Liver (tissue), 9 donors: ENCODE measurements around the gene IRAK1. TPM values are rescaled to one million over a fixed set of nuclear protein-coding genes. Genes with fewer than 3 reads are reported as not detected.

ENCODE experiments used
- DNase-seq: peaks from one replicate; pipeline ENCODE4 v3.0.0-alpha.2; 2017; ENCODE audit warnings: low spot score
- H3K27ac ChIP-seq, 2 donors: one replicate each; pipeline ENCODE4 v1.7.0; 2013; ENCODE audit warnings: inconsistent platforms in 2 of 2, low read length in 2 of 2, control low read depth in 1 of 2, low read depth in 1 of 2, mild to moderate bottlenecking in 1 of 2
- H3K27me3 ChIP-seq, 4 donors: one replicate each; pipeline versions ENCODE4 v1.6.1 to v1.7.0; 2013; ENCODE audit warnings: low read length in 3 of 4, inconsistent platforms in 1 of 4, mild to moderate bottlenecking in 1 of 4, moderate library complexity in 1 of 4; ENCODE audit not compliant: control insufficient read depth in 4 of 4, insufficient read depth in 4 of 4
- H3K36me3 ChIP-seq, 4 donors: one replicate each; pipeline versions ENCODE4 v1.6.1 to v1.7.0; 2013; ENCODE audit warnings: low read length in 3 of 4, mild to moderate bottlenecking in 3 of 4, low read depth in 1 of 4, moderate library complexity in 1 of 4; ENCODE audit not compliant: control insufficient read depth in 4 of 4, insufficient read depth in 3 of 4
- H3K4me1 ChIP-seq, 4 donors: one replicate each; pipeline versions ENCODE4 v1.6.1 to v1.7.0; 2013; ENCODE audit warnings: low read length in 3 of 4, mild to moderate bottlenecking in 3 of 4, moderate library complexity in 1 of 4; ENCODE audit not compliant: control insufficient read depth in 4 of 4, insufficient read depth in 4 of 4
- H3K4me3 ChIP-seq, 3 donors: one replicate each; pipeline versions ENCODE4 v1.6.1 to v1.7.0; 2013; ENCODE audit warnings: low read length in 3 of 3, control low read depth in 1 of 3, low read depth in 1 of 3, mild to moderate bottlenecking in 1 of 3
- H3K9ac ChIP-seq, 2 donors: one replicate each; pipeline ENCODE4 v1.7.0; 2013; ENCODE audit warnings: low read length in 2 of 2, mild to moderate bottlenecking in 2 of 2, moderate library complexity in 2 of 2, control low read depth in 1 of 2, low read depth in 1 of 2
- H3K9me3 ChIP-seq, 4 donors: one replicate each; pipeline versions ENCODE4 v1.6.1 to v1.7.0; 2013; ENCODE audit warnings: low read length in 3 of 4; ENCODE audit not compliant: control insufficient read depth in 4 of 4
- CTCF ChIP-seq: fragments of 150-350 bp; IDR thresholded peaks from 2 replicates; pipeline ENCODE4 v1.5.1; 2017; ENCODE audit warnings: improper control_type of control experiment, low read depth, low read length; ENCODE audit not compliant: missing input control
- FOXA1 ChIP-seq: IDR thresholded peaks from 2 replicates; pipeline ENCODE4 v1.6.1; 2016; ENCODE audit warnings: antibody characterized with exemption
- FOXA2 ChIP-seq: IDR thresholded peaks from 2 replicates; pipeline ENCODE4 v1.6.1; 2016; ENCODE audit warnings: antibody characterized with exemption
- HNF4A ChIP-seq, 2 donors: conservative IDR thresholded peaks; 2 replicates each; pipeline ENCODE4 v1.6.1; 2016; ENCODE audit warnings: antibody characterized with exemption in 2 of 2, mild to moderate bottlenecking in 2 of 2
- RAD21 ChIP-seq, 2 donors: IDR thresholded peaks; 2 replicates each; pipeline ENCODE4 v1.6.1; 2016; ENCODE audit warnings: antibody characterized with exemption in 2 of 2, mild to moderate bottlenecking in 2 of 2
- SP1 ChIP-seq: IDR thresholded peaks from 2 replicates; pipeline ENCODE4 v1.6.1; 2018; ENCODE audit warnings: antibody characterized with exemption, mild to moderate bottlenecking
- TAF1 ChIP-seq: conservative IDR thresholded peaks from 2 replicates; pipeline ENCODE4 v1.6.1; 2016; ENCODE audit warnings: antibody characterized with exemption, mild to moderate bottlenecking
- YY1 ChIP-seq: IDR thresholded peaks from 2 replicates; pipeline ENCODE4 v1.6.1; 2016; ENCODE audit warnings: antibody characterized with exemption, mild to moderate bottlenecking
- WGBS: extraction: QIAGEN DNeasy Blood & Tissue Kit; methylation state at CpG from one replicate; pipeline ENCODE4 v1.1.7; 2013; 5-methylcytosine and 5-hydroxymethylcytosine counted together
- polyA plus RNA-seq, 2 donors: library from polyadenylated mRNA; stranded (reverse) in 1 of 2; unstranded in 1 of 2; fragments of 200-250 nt in 1 of 2; fragments of >200 nt in 1 of 2; fragmentation: Nextera tagmentation in 1 of 2; extraction: Ambion mirVana in 1 of 2; gene quantifications; one replicate each; pipeline versions ENCODE4 v1.2.1 to v1.2.3, GENCODE V29; 2013 to 2015
- total RNA-seq, 2 donors: library from RNA; depleted of rRNA; stranded (reverse); fragments of >200 nt; gene quantifications; one replicate each; pipeline ENCODE4 v1.2.3, GENCODE V29; 2014
- TF ChIP-seq, protein P1 (sequence below): IDR thresholded peaks from 2 replicates; pipeline ENCODE4 v1.6.1; 2016; ENCODE audit warnings: antibody characterized with exemption
- TF ChIP-seq, protein P2 (sequence below): IDR thresholded peaks from 2 replicates; pipeline ENCODE4 v1.6.1; 2016; ENCODE audit warnings: antibody characterized with exemption, mild to moderate bottlenecking
- TF ChIP-seq, protein P3 (sequence below): IDR thresholded peaks from 2 replicates; pipeline ENCODE4 v1.6.1; 2016; ENCODE audit warnings: antibody characterized with exemption
- donor health status: healthy.
- donor health status: healthy.
- donor health status: healthy.
- donor health status: healthy.
- donor health status: healthy.

The IRAK1 gene
- total and polyA plus RNA-seq, 4 donors: 17.6 to 55.8 (median 27.4) TPM

DNA sequence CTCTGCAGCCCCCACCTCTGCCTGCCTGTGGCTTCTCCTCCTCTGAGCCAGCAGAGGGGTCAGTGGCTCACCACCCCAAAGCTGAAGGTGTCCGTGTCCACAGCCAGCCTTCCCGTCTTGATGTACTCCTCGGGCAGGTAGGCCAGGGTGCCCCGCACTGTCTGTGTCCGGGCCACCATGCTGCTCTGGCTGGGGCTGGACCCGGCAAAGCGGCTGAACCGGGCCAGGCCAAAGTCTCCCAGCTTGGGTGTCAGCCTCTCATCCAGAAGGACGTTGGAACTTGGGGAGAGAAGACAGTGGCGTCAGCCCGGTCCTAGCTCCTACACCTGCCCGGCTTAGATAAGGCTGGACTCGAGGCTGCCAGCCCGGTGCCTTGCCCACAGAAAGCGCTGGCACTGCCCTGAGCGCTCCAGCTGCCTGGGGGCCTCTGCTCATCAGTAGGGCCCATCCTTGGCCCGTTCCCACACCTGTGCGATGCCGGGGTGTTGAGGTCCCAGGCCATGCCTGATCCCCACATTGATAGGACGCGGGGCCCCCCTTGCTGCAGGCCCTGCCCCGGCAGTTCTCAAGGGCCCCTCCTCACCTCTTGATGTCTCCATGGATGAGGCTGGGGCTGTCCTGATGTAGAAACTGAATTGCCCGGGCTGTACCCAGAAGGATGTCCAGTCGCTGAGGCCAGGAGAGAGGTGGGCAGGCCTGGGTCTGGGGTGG lies 3.2 kb downstream of the IRAK1 start:
- no peaks in the 10 kb centered on the region for H3K27me3 ChIP-seq
- no peak for DNase-seq
- no peak overlapping the region for H3K27ac ChIP-seq
- H3K9ac ChIP-seq: no peak overlapping the region
- no peak overlapping the region for H3K4me3 ChIP-seq
- 92% methylated on average over 24 of the region's 24 CpGs for WGBS
- TF ChIP-seq FOXA2 (no peak), TAF1 (no peak), FOXA1 (no peak), HNF4A (conservative IDR thresholded peaks at IDR 0.05) (no peak), YY1 (no peak), CTCF (no peak), SP1 (no peak)
- TF ChIP-seq, protein P1, sequence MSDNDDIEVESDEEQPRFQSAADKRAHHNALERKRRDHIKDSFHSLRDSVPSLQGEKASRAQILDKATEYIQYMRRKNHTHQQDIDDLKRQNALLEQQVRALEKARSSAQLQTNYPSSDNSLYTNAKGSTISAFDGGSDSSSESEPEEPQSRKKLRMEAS: no peak
- TF ChIP-seq, protein P2, sequence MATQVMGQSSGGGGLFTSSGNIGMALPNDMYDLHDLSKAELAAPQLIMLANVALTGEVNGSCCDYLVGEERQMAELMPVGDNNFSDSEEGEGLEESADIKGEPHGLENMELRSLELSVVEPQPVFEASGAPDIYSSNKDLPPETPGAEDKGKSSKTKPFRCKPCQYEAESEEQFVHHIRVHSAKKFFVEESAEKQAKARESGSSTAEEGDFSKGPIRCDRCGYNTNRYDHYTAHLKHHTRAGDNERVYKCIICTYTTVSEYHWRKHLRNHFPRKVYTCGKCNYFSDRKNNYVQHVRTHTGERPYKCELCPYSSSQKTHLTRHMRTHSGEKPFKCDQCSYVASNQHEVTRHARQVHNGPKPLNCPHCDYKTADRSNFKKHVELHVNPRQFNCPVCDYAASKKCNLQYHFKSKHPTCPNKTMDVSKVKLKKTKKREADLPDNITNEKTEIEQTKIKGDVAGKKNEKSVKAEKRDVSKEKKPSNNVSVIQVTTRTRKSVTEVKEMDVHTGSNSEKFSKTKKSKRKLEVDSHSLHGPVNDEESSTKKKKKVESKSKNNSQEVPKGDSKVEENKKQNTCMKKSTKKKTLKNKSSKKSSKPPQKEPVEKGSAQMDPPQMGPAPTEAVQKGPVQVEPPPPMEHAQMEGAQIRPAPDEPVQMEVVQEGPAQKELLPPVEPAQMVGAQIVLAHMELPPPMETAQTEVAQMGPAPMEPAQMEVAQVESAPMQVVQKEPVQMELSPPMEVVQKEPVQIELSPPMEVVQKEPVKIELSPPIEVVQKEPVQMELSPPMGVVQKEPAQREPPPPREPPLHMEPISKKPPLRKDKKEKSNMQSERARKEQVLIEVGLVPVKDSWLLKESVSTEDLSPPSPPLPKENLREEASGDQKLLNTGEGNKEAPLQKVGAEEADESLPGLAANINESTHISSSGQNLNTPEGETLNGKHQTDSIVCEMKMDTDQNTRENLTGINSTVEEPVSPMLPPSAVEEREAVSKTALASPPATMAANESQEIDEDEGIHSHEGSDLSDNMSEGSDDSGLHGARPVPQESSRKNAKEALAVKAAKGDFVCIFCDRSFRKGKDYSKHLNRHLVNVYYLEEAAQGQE: no peak
- TF ChIP-seq, protein P3, sequence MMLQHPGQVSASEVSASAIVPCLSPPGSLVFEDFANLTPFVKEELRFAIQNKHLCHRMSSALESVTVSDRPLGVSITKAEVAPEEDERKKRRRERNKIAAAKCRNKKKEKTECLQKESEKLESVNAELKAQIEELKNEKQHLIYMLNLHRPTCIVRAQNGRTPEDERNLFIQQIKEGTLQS: no peak
- no peaks in the 10 kb centered on the region for H3K9me3 ChIP-seq
- H3K36me3 ChIP-seq: peaks cover 0 to 11% (median 4%) of the 10 kb centered on the region in 4 donors
- H3K4me1 ChIP-seq: peaks cover 0 to 15% (median 5%) of the 10 kb centered on the region in 4 donors

- no peaks in the 10 kb centered on the region for H3K27me3 ChIP-seq
- DNase-seq: no peak
- H3K4me3 ChIP-seq: no peak overlapping the region
- peaks cover 0 to 12% (median 5%) of the 10 kb centered on the region in 4 donors for H3K4me1 ChIP-seq
- H3K9ac ChIP-seq: no peak overlapping the region
- peaks cover 0 to 11% (median 4%) of the 10 kb centered on the region in 4 donors for H3K36me3 ChIP-seq
- no peak for TF ChIP-seq FOXA1
- no peak for TF ChIP-seq HNF4A (conservative IDR thresholded peaks at IDR 0.05)
- no peak for TF ChIP-seq YY1
- TF ChIP-seq RAD21 (IDR thresholded peaks at IDR 0.05): no peak
- no peak overlapping the region for H3K27ac ChIP-seq
- 94% methylated on average over 16 of the region's 16 CpGs for WGBS
- H3K9me3 ChIP-seq: no peaks in the 10 kb centered on the region
Measured at GRCh38 chrX:154015581-154016264, 4.0 kb downstream of the IRAK1 start.
